Activated CD4-positive, alpha-beta memory T cell treated with anti-CD3 and anti-CD28 coated beads for 36 hours (primary cell): ENCODE measurements around the gene RPS19. TPM values are rescaled to one million over a fixed set of nuclear protein-coding genes. Genes with fewer than 3 reads are reported as not detected.

Source experiments
- CTCF ChIA-PET: fragments of 350-600 bp; sonication (Branson Sonifier 250); formaldehyde crosslinking; loops from one replicate; lab custom pipeline; 2021; ENCODE audit warnings: antibody characterized with exemption, inconsistent platforms; lab: Charles Lee
- POLR2A ChIA-PET: fragments of 350-600 bp; sonication (Branson Sonifier 250); formaldehyde crosslinking; loops from one replicate; lab custom pipeline; 2021; ENCODE audit warnings: antibody characterized with exemption; lab: Charles Lee
- DNase-seq: peaks from one replicate; pipeline ENCODE4 v3.0.0-alpha.2; 2020
- H3K27ac Mint-ChIP-seq: one replicate; pipeline ENCODE4 v1.8.0; 2021; ENCODE audit warnings: mixed read lengths
- H3K27me3 Mint-ChIP-seq: one replicate; pipeline ENCODE4 v1.8.0; 2021; ENCODE audit warnings: mixed read lengths
- H3K36me3 Mint-ChIP-seq: one replicate; pipeline ENCODE4 v1.8.0; 2021; ENCODE audit warnings: mixed read lengths
- H3K4me1 Mint-ChIP-seq: one replicate; pipeline ENCODE4 v1.8.0; 2021; ENCODE audit warnings: low read depth, mixed read lengths
- H3K4me3 Mint-ChIP-seq: one replicate; pipeline ENCODE4 v1.8.0; 2021; ENCODE audit warnings: mild to moderate bottlenecking, mixed read lengths
- H3K9me3 Mint-ChIP-seq: one replicate; pipeline ENCODE4 v1.8.0; 2021; ENCODE audit warnings: mixed read lengths
- intact Hi-C: fragments of 100-400 bp; cut with micrococcal nuclease; formaldehyde crosslinking; loops from one replicate; pipeline ENCODE4 v1.15.1; 2023
- total RNA-seq, 2 experiments: library from RNA; stranded (reverse); gene quantifications; one replicate each; pipeline ENCODE4 v1.2.3, GENCODE V29; 2021

RPS19 gene
- 1,000 to 10,000 TPM; 3,181 to 3,314 TPM for total RNA-seq

DNA sequence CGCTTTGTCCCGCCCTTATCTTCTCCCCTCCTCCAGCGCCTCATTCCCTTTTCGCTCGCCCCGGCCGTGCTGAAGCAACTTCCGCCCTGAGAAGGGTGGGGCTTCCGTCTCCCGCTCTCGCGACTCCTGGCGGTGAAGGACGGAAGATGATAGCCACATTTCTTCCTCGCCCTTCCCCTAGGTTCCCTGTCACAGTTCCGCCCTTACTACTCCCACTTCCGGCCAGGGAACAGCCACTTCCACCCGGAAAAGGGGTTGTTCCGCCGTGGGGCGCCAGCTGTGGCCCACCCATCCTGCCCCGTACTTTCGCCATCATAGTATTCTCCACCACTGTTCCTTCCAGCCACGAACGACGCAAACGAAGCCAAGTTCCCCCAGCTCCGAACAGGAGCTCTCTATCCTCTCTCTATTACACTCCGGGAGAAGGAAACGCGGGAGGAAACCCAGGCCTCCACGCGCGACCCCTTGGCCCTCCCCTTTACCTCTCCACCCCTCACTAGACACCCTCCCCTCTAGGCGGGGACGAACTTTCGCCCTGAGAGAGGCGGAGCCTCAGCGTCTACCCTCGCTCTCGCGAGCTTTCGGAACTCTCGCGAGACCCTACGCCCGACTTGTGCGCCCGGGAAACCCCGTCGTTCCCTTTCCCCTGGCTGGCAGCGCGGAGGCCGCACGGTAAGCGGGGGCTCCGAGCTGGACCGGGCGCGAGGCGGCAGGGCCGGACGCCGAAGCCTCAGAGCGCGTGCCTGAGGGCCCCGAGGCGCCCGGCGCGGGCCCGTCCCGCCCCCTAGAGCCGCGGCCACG lies at the start of gene RPS19:
Gene RPS19, plus strand, starts transcription at position 638 of the 801 bp plus-strand sequence. CDS start 520 bp downstream, outside the sequence.
- DNase-seq, result peak; percentile 99
- peaks cover 43% of the 10 kb centered on the region for H3K36me3 Mint-ChIP-seq
- H3K9me3 Mint-ChIP-seq, result no peaks in the 10 kb centered on the region
- no peaks in the 10 kb centered on the region for H3K27me3 Mint-ChIP-seq
- H3K4me1 Mint-ChIP-seq, result peaks cover 43% of the 10 kb centered on the region
- CTCF ChIA-PET, result interaction anchor here (0.6 to 4.2 kb wide), 21 partner anchors 10 to 496 kb away, joined by 3 to 51 read pairs (median 4); partner anchors contain the start of genes B9D2, ERFL and RABAC1
- peak within 1 kb of the TSS; percentile 87 for H3K4me3 Mint-ChIP-seq
- POLR2A ChIA-PET, result interaction anchor here (0.6 to 4.5 kb wide), 12 partner anchors 9 to 420 kb away, joined by 3 to 68 read pairs (median 5); partner anchors contain the start of genes CD79A, DMAC2 and RABAC1
- intact Hi-C loops, result loop anchor here (1.0 to 2.0 kb wide), 5 partner anchors 11 to 99 kb away; partner anchors contain the start of gene RABAC1
- peak within 1 kb of the TSS; percentile 94 for H3K27ac Mint-ChIP-seq

DNA sequence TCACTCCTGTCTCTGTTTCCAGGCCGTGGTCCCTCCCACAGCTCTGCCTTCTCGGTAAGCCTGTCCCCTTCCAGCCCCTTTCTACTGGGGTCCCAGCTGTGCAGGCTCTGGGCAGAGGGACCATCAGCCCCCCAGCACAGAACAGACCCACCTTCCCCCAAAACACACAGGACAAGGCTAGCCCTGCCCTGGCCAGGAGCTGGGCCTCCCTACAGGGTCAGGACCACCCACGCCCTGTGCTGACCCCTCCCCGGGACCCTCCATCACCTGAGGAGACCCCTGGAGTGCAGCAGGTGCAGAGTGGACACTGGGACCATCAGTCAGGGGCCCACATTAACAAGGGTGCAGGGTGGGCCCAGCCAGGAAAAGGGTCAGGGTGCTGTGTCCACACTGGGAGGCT lies 49.8 kb upstream of the RPS19 start:
- no peaks in the 10 kb centered on the region for H3K36me3 Mint-ChIP-seq
- ChIA-PET POLR2A (no interaction called here), CTCF (interaction anchor here (1.4 to 3.0 kb wide), 3 partner anchors 15 to 57 kb away, joined by 3 to 16 read pairs (median 13); partner anchors contain the start of gene CEACAM3)
- no peaks in the 10 kb centered on the region for H3K4me1 Mint-ChIP-seq
- H3K4me3 Mint-ChIP-seq, result no peak overlapping the region
- H3K27me3 Mint-ChIP-seq, result peaks cover 4% of the 10 kb centered on the region
- no peak overlapping the region for H3K27ac Mint-ChIP-seq
- DNase-seq, result no peak
- no peaks in the 10 kb centered on the region for H3K9me3 Mint-ChIP-seq
- intact Hi-C loops, result no loop called here

DNA sequence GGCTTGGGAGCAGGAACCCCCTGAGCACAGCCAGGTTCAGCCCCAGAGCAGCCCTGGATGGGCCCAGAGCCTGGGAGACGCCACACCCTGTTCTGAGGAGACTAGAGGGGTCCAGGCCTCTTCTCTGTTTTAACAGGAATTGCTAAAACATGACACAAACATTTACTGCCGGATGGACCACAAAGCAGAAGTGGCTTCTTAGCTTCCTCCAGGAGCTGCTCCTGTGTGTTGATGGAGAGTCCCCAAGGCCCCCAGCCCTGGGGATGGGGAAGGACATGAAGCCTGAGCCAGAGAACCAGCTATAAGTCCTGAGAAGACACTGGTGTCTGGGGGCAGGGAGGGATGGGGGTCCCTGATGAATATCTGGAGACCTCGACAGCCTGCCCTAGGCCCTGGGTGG lies 49.0 kb upstream of the RPS19 start:
- intact Hi-C loops, result no loop called here
- Mint-ChIP-seq H3K27ac (no peak overlapping the region), H3K4me1 (no peaks in the 10 kb centered on the region), H3K27me3 (peaks cover 4% of the 10 kb centered on the region), H3K36me3 (no peaks in the 10 kb centered on the region), H3K9me3 (no peaks in the 10 kb centered on the region), H3K4me3 (no peak overlapping the region)
- DNase-seq, result no peak
- CTCF ChIA-PET, result interaction anchor here (1.0 to 3.0 kb wide), 4 partner anchors 16 to 104 kb away, joined by 3 to 16 read pairs (median 8); partner anchors contain the start of gene CEACAM3
- POLR2A ChIA-PET, result no interaction called here

GRCh38 chr19:41811981-41812380 lies 48.1 kb upstream of the RPS19 start:
- Mint-ChIP-seq H3K36me3 (no peaks in the 10 kb centered on the region), H3K4me3 (no peak overlapping the region), H3K27me3 (peaks cover 4% of the 10 kb centered on the region), H3K27ac (no peak overlapping the region), H3K4me1 (no peaks in the 10 kb centered on the region), H3K9me3 (no peaks in the 10 kb centered on the region)
- intact Hi-C loops, result no loop called here
- DNase-seq, result no peak
- CTCF ChIA-PET, result interaction anchor here (2.4 to 3.0 kb wide), 2 partner anchors 17 to 19 kb away, joined by 13 to 16 read pairs; partner anchors contain the start of gene CEACAM3
- POLR2A ChIA-PET, result no interaction called here

- no peaks in the 10 kb centered on the region for H3K36me3 Mint-ChIP-seq
- H3K9me3 Mint-ChIP-seq, result no peaks in the 10 kb centered on the region
- no peaks in the 10 kb centered on the region for H3K4me1 Mint-ChIP-seq
- ChIA-PET POLR2A (no interaction called here), CTCF (interaction anchor here (1.2 to 1.7 kb wide), 2 partner anchors 21 to 60 kb away, joined by 3 to 4 read pairs; no protein-coding TSS in a partner anchor)
- intact Hi-C loops, result no loop called here
- no peak overlapping the region for H3K27ac Mint-ChIP-seq
- no peak overlapping the region for H3K4me3 Mint-ChIP-seq
- DNase-seq, result no peak
- H3K27me3 Mint-ChIP-seq, result peaks cover 7% of the 10 kb centered on the region
Observed at GRCh38 chr19:41813911-41814310, 46.1 kb upstream of the RPS19 start.

- intact Hi-C loops, result no loop called here
- Mint-ChIP-seq H3K9me3 (no peaks in the 10 kb centered on the region), H3K36me3 (no peaks in the 10 kb centered on the region), H3K4me1 (no peaks in the 10 kb centered on the region), H3K4me3 (no peak overlapping the region), H3K27me3 (peaks cover 2% of the 10 kb centered on the region), H3K27ac (no peak overlapping the region)
- no peak for DNase-seq
- CTCF ChIA-PET, result interaction anchor here (1.0 kb wide), 1 partner anchor 22 kb away, joined by 3 read pairs; no protein-coding TSS in a partner anchor
- POLR2A ChIA-PET, result no interaction called here
Observed at GRCh38 chr19:41815301-41815700, 44.8 kb upstream of the RPS19 start.

DNA sequence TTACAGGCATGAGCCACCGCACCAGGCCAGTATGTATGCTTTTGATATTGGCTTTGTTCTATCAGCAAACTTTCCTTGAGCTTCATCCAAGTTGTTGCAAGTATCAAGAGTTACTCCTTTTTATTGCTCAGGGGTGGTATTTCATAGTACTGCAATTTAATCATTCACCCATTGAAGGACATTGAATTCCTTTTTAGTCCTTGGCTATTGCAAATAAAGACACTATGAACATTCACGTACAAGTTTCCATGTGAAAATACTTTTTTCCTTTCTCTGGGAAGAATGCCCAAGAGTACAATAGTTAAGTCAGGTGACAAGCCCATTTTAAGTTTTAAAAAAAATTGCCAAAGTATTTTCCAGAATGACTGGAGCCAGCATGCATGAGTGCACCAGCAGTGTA lies 43.3 kb upstream of the RPS19 start:
- DNase-seq, result no peak
- Mint-ChIP-seq H3K36me3 (no peaks in the 10 kb centered on the region), H3K27ac (no peak overlapping the region), H3K4me1 (no peaks in the 10 kb centered on the region), H3K27me3 (peaks cover 13% of the 10 kb centered on the region), H3K4me3 (no peak overlapping the region), H3K9me3 (no peaks in the 10 kb centered on the region)
- ChIA-PET POLR2A (no interaction called here), CTCF (interaction anchor here (0.9 to 1.6 kb wide), 3 partner anchors 22 to 63 kb away, joined by 3 to 7 read pairs (median 4); no protein-coding TSS in a partner anchor)
- intact Hi-C loops, result no loop called here

DNA sequence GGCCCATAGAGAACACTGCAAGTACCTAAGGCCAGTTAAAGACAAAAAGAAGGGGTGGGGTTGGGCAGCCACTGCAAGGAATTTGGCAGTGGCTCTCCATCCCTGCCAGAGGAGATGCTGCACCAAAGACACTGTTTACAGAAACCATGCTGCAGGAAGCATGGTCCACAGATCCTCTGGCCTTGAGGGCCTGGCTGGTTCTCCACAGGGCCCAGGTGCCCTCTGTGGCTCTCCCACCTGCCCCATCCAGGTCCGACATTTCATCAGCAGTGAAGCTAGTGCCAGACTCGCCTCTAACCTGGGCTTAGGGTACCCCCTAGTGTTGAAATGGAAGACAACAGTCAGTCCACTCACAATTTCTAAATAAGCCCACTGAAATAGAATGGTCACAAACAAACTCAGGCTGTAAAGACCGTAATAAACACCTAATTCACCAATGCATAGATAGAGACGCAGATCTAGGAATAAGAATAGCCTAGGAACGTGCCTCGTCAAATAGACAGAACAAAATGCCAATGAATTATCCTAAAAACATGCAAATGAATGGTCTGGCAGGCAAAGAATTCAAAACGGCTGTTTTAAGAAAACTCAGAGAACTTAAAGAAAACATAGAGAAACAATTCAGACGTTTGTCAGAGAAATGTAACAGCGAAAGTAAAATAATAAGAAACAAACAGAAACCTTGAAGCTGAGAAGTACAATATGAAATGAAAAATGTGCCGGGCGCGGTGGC lies 38.9 kb upstream of the RPS19 start:
- no peaks in the 10 kb centered on the region for H3K36me3 Mint-ChIP-seq
- H3K4me3 Mint-ChIP-seq, result no peak overlapping the region
- ChIA-PET POLR2A (interaction anchor here (0.9 kb wide), 2 partner anchors 28 to 68 kb away, joined by 3 read pairs; no protein-coding TSS in a partner anchor), CTCF (interaction anchor here (0.9 to 7.3 kb wide), 13 partner anchors 15 to 1896 kb away, joined by 3 to 107 read pairs (median 4); partner anchors contain the start of gene CEACAM3)
- H3K4me1 Mint-ChIP-seq, result no peaks in the 10 kb centered on the region
- H3K27ac Mint-ChIP-seq, result no peak overlapping the region
- H3K9me3 Mint-ChIP-seq, result no peaks in the 10 kb centered on the region
- peaks cover 15% of the 10 kb centered on the region for H3K27me3 Mint-ChIP-seq
- intact Hi-C loops, result loop anchor here (1.0 kb wide), 1 partner anchor 28 kb away; no protein-coding TSS in a partner anchor
- peak; percentile 53 for DNase-seq

DNA sequence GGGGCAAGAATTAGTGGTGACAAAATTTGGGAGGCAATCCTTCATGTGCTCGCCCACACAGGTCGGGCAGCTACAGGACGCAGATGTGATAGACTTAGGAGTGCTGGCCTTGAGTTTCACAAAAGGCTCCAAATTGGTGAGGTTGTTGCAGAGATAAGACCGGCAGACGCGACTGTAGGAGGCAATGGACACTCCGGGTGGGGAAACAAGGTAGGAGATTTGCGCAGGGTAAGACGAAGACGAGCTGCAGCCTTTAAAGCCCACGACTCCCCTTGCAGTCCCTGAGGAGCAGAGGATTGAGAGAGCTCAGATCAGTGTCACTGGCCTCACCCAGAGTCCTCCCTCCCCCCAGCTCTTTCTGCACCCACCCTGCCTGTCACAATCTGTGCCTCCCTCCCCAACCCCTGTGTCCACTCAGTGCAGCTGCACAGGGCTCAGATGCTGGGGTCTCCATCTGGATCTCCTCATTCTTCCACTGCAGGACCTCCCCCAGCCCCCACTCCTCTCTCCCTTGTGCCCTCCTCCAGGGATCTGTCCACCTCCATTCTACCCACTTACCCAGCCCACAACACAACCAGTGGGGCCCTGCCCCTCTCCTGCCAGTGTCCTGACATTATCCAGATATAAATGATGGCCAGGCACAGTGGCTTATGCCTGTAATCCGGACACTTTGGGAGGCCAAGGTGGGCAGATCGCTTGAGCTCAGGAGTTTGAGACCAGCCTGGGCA lies 21.9 kb upstream of the RPS19 start:
- H3K4me3 Mint-ChIP-seq, result no peak overlapping the region
- H3K27ac Mint-ChIP-seq, result no peak overlapping the region
- ChIA-PET CTCF (interaction anchor here (1.3 to 3.7 kb wide), 3 partner anchors 12 to 85 kb away, joined by 3 to 17 read pairs (median 8); no protein-coding TSS in a partner anchor), POLR2A (no interaction called here)
- H3K9me3 Mint-ChIP-seq, result no peaks in the 10 kb centered on the region
- no peaks in the 10 kb centered on the region for H3K4me1 Mint-ChIP-seq
- H3K36me3 Mint-ChIP-seq, result no peaks in the 10 kb centered on the region
- DNase-seq, result no peak
- H3K27me3 Mint-ChIP-seq, result peaks cover 23% of the 10 kb centered on the region
- intact Hi-C loops, result loop anchor here (5.0 kb wide), 1 partner anchor 41 kb away; the partner anchor contains the start of gene CEACAM3

GRCh38 chr19:41839211-41839610 lies 20.8 kb upstream of the RPS19 start:
- Mint-ChIP-seq H3K36me3 (no peaks in the 10 kb centered on the region), H3K4me1 (no peaks in the 10 kb centered on the region), H3K27me3 (peaks cover 21% of the 10 kb centered on the region), H3K9me3 (no peaks in the 10 kb centered on the region), H3K27ac (no peak overlapping the region), H3K4me3 (no peak overlapping the region)
- no peak for DNase-seq
- ChIA-PET CTCF (interaction anchor here (0.6 to 1.6 kb wide), 3 partner anchors 86 to 192 kb away, joined by 3 read pairs; no protein-coding TSS in a partner anchor), POLR2A (no interaction called here)
- intact Hi-C loops, result loop anchor here (5.0 kb wide), 1 partner anchor 42 kb away; the partner anchor contains the start of gene CEACAM3

- no peak overlapping the region for H3K27ac Mint-ChIP-seq
- H3K36me3 Mint-ChIP-seq, result no peaks in the 10 kb centered on the region
- H3K9me3 Mint-ChIP-seq, result no peaks in the 10 kb centered on the region
- ChIA-PET POLR2A (no interaction called here), CTCF (interaction anchor here (0.6 to 1.1 kb wide), 3 partner anchors 52 to 136 kb away, joined by 3 to 4 read pairs (median 3); no protein-coding TSS in a partner anchor)
- intact Hi-C loops, result no loop called here
- H3K4me3 Mint-ChIP-seq, result no peak overlapping the region
- H3K4me1 Mint-ChIP-seq, result no peaks in the 10 kb centered on the region
- peaks cover 6% of the 10 kb centered on the region for H3K27me3 Mint-ChIP-seq
- DNase-seq, result no peak
Observed at GRCh38 chr19:41843371-41843770, 16.7 kb upstream of the RPS19 start.
